A549 (cell line): ENCODE measurements around the gene MRPL12. TPM values are rescaled to one million over a fixed set of nuclear protein-coding genes. Genes with fewer than 3 reads are reported as not detected.

Experiments used
- ATAC-seq, 2 experiments: fragments of 200-7000 bp in 1 of 2; fragments of >200 bp in 1 of 2; cut with Nextera tagmentation in 1 of 2; cut with Tn5 transposase in 1 of 2; 3 replicates each; pipeline versions ENCODE4 v1.8.0 to v1.9.1; 2018 to 2020; ENCODE audit warnings: mild to moderate bottlenecking in 1 of 2, moderate library complexity in 1 of 2
- CTCF ChIA-PET: fragments of 300-600 bp; sonication (Branson Sonifier 250); formaldehyde crosslinking; extraction: SDS; loops from one replicate; lab custom pipeline; 2021; ENCODE audit warnings: antibody characterized with exemption, inconsistent platforms; lab: Yijun Ruan, JAX
- POLR2A ChIA-PET: fragments of 350-600 bp; formaldehyde crosslinking; extraction: SDS; loops from one replicate; lab custom pipeline; 2021; ENCODE audit warnings: antibody characterized with exemption, inconsistent platforms; lab: Yijun Ruan, JAX
- DNase-seq, 2 experiments: peaks; one replicate each; pipeline versions ENCODE4 v3.0.0 to v3.0.0-alpha.2; 2011 to 2016; ENCODE audit warnings: low read depth in 1 of 2, low spot score in 1 of 2
- FAIRE-seq: peaks from 2 replicates; lab custom pipeline; 2011; peaks lifted over from hg19 to GRCh38; lab: Jason Lieb, UNC
- H3K27ac ChIP-seq, 2 experiments: fragments of >200 bp; sonication (Bioruptor Twin); formaldehyde crosslinking; 3 replicates each; pipeline ENCODE4 v1.5.1; 2016 to 2017
- H3K4me1 ChIP-seq: fragments of >200 bp; sonication (Bioruptor Twin); formaldehyde crosslinking; 3 replicates; pipeline ENCODE4 v1.6.1; 2016
- H3K4me2 ChIP-seq: fragments of >200 bp; sonication (Bioruptor Twin); formaldehyde crosslinking; 3 replicates; pipeline ENCODE4 v1.6.1; 2016
- H3K4me3 ChIP-seq: fragments of >200 bp; sonication (Bioruptor Twin); formaldehyde crosslinking; 3 replicates; pipeline ENCODE4 v1.5.1; 2016
- H3K9me3 ChIP-seq: fragments of >200 bp; sonication (Bioruptor Twin); formaldehyde crosslinking; 3 replicates; pipeline ENCODE4 v1.6.1; 2016
- ATOH8 ChIP-seq: fragments of 250-450 bp; sonication (Bioruptor Pico); IDR thresholded peaks from 2 replicates; pipeline ENCODE4 v1.5.0; 2020; ENCODE audit warnings: low read depth, mild to moderate bottlenecking, moderate library complexity
- BCL3 ChIP-seq: fragments of >200 bp; sonication (Bioruptor Twin); formaldehyde crosslinking; IDR thresholded peaks from 3 replicates; pipeline ENCODE4 v1.6.1; 2016
- CBX2 ChIP-seq: fragments of 200-600 bp; sonication (generic); IDR thresholded peaks from 2 replicates; pipeline ENCODE4 v1.6.1; 2016; ENCODE audit warnings: low read depth, mild to moderate bottlenecking, borderline replicate concordance
- CBX8 ChIP-seq: fragments of 200-600 bp; sonication (generic); IDR thresholded peaks from 2 replicates; pipeline ENCODE4 v1.6.1; 2016
- EHMT2 ChIP-seq: fragments of 200-600 bp; sonication (generic); IDR thresholded peaks from 2 replicates; pipeline ENCODE4 v1.6.1; 2016; ENCODE audit warnings: antibody characterized with exemption, low read depth, mild to moderate bottlenecking, moderate library complexity
- EP300 ChIP-seq, 2 experiments: fragments of >200 bp; sonication (Bioruptor Twin); formaldehyde crosslinking; IDR thresholded peaks; 2 replicates in 1 of 2; 3 replicates in 1 of 2; pipeline ENCODE4 v1.6.1; 2016 to 2017
- ESRRA ChIP-seq: fragments of 150-350 bp; IDR thresholded peaks from 2 replicates; pipeline ENCODE4 v1.6.1; 2014; ENCODE audit warnings: mild to moderate bottlenecking, low read length, borderline replicate concordance
- GATA3 ChIP-seq: IDR thresholded peaks from 2 replicates; pipeline ENCODE4 v1.6.1; 2012; ENCODE audit warnings: borderline replicate concordance
- HDAC2 ChIP-seq: fragments of 200-600 bp; sonication (generic); IDR thresholded peaks from 2 replicates; pipeline ENCODE4 v1.6.1; 2016
- HES2 ChIP-seq: fragments of >200 bp; sonication (Bioruptor Twin); formaldehyde crosslinking; IDR thresholded peaks from 2 replicates; pipeline ENCODE4 v1.6.1; 2016
- HOXB13 ChIP-seq: fragments of 250-450 bp; sonication (Bioruptor Pico); IDR thresholded peaks from 2 replicates; pipeline ENCODE4 v1.5.0; 2020; ENCODE audit warnings: low read depth, mild to moderate bottlenecking, moderate library complexity
- HOXB5 ChIP-seq: fragments of 250-450 bp; sonication (Bioruptor Pico); IDR thresholded peaks from 2 replicates; pipeline ENCODE4 v1.5.0; 2020; ENCODE audit warnings: mild to moderate bottlenecking, moderate library complexity
- JUN ChIP-seq, 2 experiments: fragments of >200 bp; sonication (Bioruptor Twin); formaldehyde crosslinking; IDR thresholded peaks; 2 replicates in 1 of 2; 3 replicates in 1 of 2; pipeline ENCODE4 v1.6.1; 2016 to 2017
- KDM1A ChIP-seq: fragments of 200-600 bp; sonication (generic); IDR thresholded peaks from 2 replicates; pipeline ENCODE4 v1.6.1; 2016; ENCODE audit warnings: low read depth, mild to moderate bottlenecking
- KDM5A ChIP-seq: fragments of 200-600 bp; sonication (generic); IDR thresholded peaks from 2 replicates; pipeline ENCODE4 v1.6.1; 2016; ENCODE audit warnings: antibody characterized with exemption, mild to moderate bottlenecking
- MAZ ChIP-seq: fragments of 150-350 bp; IDR thresholded peaks from 2 replicates; pipeline ENCODE4 v1.6.1; 2014; ENCODE audit warnings: antibody characterized with exemption, low read depth, low read length, borderline replicate concordance
- NPAS2 ChIP-seq: fragments of 250-450 bp; sonication (Bioruptor Pico); IDR thresholded peaks from 2 replicates; pipeline ENCODE4 v1.8.0; 2022; ENCODE audit warnings: mild to moderate bottlenecking, moderate library complexity, borderline replicate concordance
- SMC3 ChIP-seq: fragments of >200 bp; sonication (Bioruptor Twin); formaldehyde crosslinking; IDR thresholded peaks from 3 replicates; pipeline ENCODE4 v1.6.1; 2018; ENCODE audit warnings: inconsistent platforms
- SREBF2 ChIP-seq: fragments of 450-650 bp; IDR thresholded peaks from 2 replicates; pipeline ENCODE4 v1.6.1; 2014; ENCODE audit warnings: mild to moderate bottlenecking, moderate library complexity
- USF2 ChIP-seq: fragments of 450-650 bp; IDR thresholded peaks from 2 replicates; pipeline ENCODE4 v1.6.1; 2014; ENCODE audit warnings: antibody characterized with exemption
- ZNF302 ChIP-seq: fragments of 250-450 bp; sonication (Bioruptor Pico); IDR thresholded peaks from 2 replicates; pipeline ENCODE4 v1.9.0; 2021; ENCODE audit warnings: inconsistent platforms, mild to moderate bottlenecking, moderate library complexity
- ZSCAN20 ChIP-seq: fragments of 250-450 bp; sonication (Bioruptor Pico); IDR thresholded peaks from 2 replicates; pipeline ENCODE4 v1.8.0; 2022; ENCODE audit warnings: mild to moderate bottlenecking, moderate library complexity
- WGBS: methylation state at CpG from one replicate; pipeline ENCODE4 v1.1.6; 2017; ENCODE audit errors: missing lambda C conversion rate; 5-methylcytosine and 5-hydroxymethylcytosine counted together
- polyA plus RNA-seq, 4 experiments: library from polyadenylated mRNA; depleted of rRNA in 3 of 4; stranded (reverse); fragments of >200 nt; fragmentation: RNase III in 1 of 4; extraction: RNeasy Plus Mini Kit Qiagen cat#74134 plus additional on column Dnase treatment in 1 of 4; gene quantifications; 2 replicates in 3 of 4; 3 replicates in 1 of 4; pipeline ENCODE4 v1.2.3, GENCODE V29; 2011 to 2017

Gene MRPL12
- polyA plus RNA-seq, 2 of the 4 experiments (the other 2 are of a cell fraction): 161 to 215 TPM

- ATAC-seq (no peak), DNase-seq (no peak), FAIRE-seq (no peak)
- no peaks in the 10 kb centered on the region for H3K9me3 ChIP-seq
- peaks cover 15% of the 10 kb centered on the region for H3K4me1 ChIP-seq
- no peak overlapping the region for H3K4me2 ChIP-seq
- 94% methylated on average over 53 of the region's 54 CpGs for WGBS
- H3K4me3 ChIP-seq: no peak overlapping the region
- TF ChIP-seq GATA3: no peak
- TF ChIP-seq EP300 (IDR thresholded peaks at IDR 0.05): no peak
- no peak for TF ChIP-seq HES2
- TF ChIP-seq HDAC2: no peak
- TF ChIP-seq MAZ: no peak
- TF ChIP-seq ZSCAN20 (CRISPR knock-in tag): no peak
- no peak for TF ChIP-seq CBX2
- TF ChIP-seq CBX8: no peak
- TF ChIP-seq KDM5A: no peak
- no peak for TF ChIP-seq KDM1A
- TF ChIP-seq SMC3: no peak
- no peak for TF ChIP-seq ESRRA
- no peak for TF ChIP-seq USF2
- no peak for TF ChIP-seq BCL3
- no peak for TF ChIP-seq ZNF302 (CRISPR knock-in tag)
- TF ChIP-seq ATOH8 (CRISPR knock-in tag): no peak
- ChIA-PET CTCF (interaction anchor here (0.7 to 1.4 kb wide), 7 partner anchors 12 to 28 kb away, joined by 3 to 5 read pairs (median 3); partner anchors contain the start of genes ARL16 and HGS), POLR2A (no interaction called here)
- no peak overlapping the region for H3K27ac ChIP-seq
Observed at GRCh38 chr17:81706757-81707624, 3.8 kb downstream of the MRPL12 start.

- 91% methylated on average over 23 of the region's 25 CpGs for WGBS
Observed at GRCh38 chr17:81707725-81708646, 4.8 kb downstream of the MRPL12 start.

More at GRCh38 chr17:81707725-81708646, 4.8 kb downstream of the MRPL12 start:
- no peak for DNase-seq
- POLR2A ChIA-PET: interaction anchor here (1.1 kb wide), 1 partner anchor 24 kb away, joined by 3 read pairs; the partner anchor contains the start of genes ARL16 and HGS
- FAIRE-seq: no peak
- no peak overlapping the region for H3K4me3 ChIP-seq
- 0 out of 5 replicates have a peak, but pooled peaks of 1 of the 2 experiments have one; percentile 26 for TF ChIP-seq JUN (IDR thresholded peaks at IDR 0.05)
- no peak for TF ChIP-seq USF2
- TF ChIP-seq EHMT2: no peak
- TF ChIP-seq HOXB5 (CRISPR knock-in tag): no peak
- no peak for TF ChIP-seq SREBF2
- TF ChIP-seq NPAS2 (CRISPR knock-in tag): no peak
- no peak for TF ChIP-seq HOXB13 (CRISPR knock-in tag)
- TF ChIP-seq, all 56 proteins: peak for 1
- H3K9me3 ChIP-seq: no peaks in the 10 kb centered on the region
- no peak overlapping the region for H3K27ac ChIP-seq
- CTCF ChIA-PET: interaction anchor here (1.1 to 1.9 kb wide), 5 partner anchors 13 to 217 kb away, joined by 3 to 5 read pairs (median 3); no protein-coding TSS in a partner anchor
- no peak for ATAC-seq
- peaks cover 15% of the 10 kb centered on the region for H3K4me1 ChIP-seq
- no peak overlapping the region for H3K4me2 ChIP-seq
